BJ (cell line): ENCODE results near the gene DVL2. TPM values are rescaled to one million over a fixed set of nuclear protein-coding genes. Genes with fewer than 3 reads are reported as not detected.

Experiments
- CTCF ChIA-PET: fragments of 350-600 bp; formaldehyde crosslinking; extraction: SDS; loops from one replicate; lab custom pipeline; 2021; ENCODE audit warnings: antibody characterized with exemption, inconsistent platforms; lab: Yijun Ruan, JAX
- POLR2A ChIA-PET: fragments of 300-600 bp; sonication (Branson Sonifier 250); formaldehyde crosslinking; extraction: SDS; loops from one replicate; lab custom pipeline; 2021; ENCODE audit warnings: antibody characterized with exemption; lab: Charles Lee
- DNase-seq: peaks from one replicate; pipeline ENCODE4 v3.0.0-alpha.2; 2011; ENCODE audit warnings: low read depth
- H3K27me3 ChIP-seq: 2 replicates; pipeline ENCODE4 v1.6.0; 2011; ENCODE audit warnings: low read length; ENCODE audit not compliant: control insufficient read depth, insufficient read depth
- H3K36me3 ChIP-seq: 2 replicates; pipeline ENCODE4 v1.5.1; 2011; ENCODE audit warnings: low read length; ENCODE audit not compliant: control insufficient read depth, insufficient read depth
- H3K4me3 ChIP-seq: 2 replicates; pipeline ENCODE4 v1.5.1; 2011; ENCODE audit warnings: low read depth, mild to moderate bottlenecking, control low read depth, low read length
- CTCF ChIP-seq: IDR thresholded peaks from 2 replicates; pipeline ENCODE4 v1.5.1; 2011; ENCODE audit warnings: low read depth, mild to moderate bottlenecking, control low read depth, inconsistent platforms, low read length, moderate library complexity; ENCODE audit not compliant: insufficient read depth
- polyA plus RNA-seq: library from polyadenylated mRNA; depleted of rRNA; stranded (reverse); fragments of >200 nt; gene quantifications from 2 replicates; pipeline ENCODE4 v1.2.3, GENCODE V29; 2011

DVL2 gene
- polyA plus RNA-seq, 1 experiment: 5.0 TPM

DNA sequence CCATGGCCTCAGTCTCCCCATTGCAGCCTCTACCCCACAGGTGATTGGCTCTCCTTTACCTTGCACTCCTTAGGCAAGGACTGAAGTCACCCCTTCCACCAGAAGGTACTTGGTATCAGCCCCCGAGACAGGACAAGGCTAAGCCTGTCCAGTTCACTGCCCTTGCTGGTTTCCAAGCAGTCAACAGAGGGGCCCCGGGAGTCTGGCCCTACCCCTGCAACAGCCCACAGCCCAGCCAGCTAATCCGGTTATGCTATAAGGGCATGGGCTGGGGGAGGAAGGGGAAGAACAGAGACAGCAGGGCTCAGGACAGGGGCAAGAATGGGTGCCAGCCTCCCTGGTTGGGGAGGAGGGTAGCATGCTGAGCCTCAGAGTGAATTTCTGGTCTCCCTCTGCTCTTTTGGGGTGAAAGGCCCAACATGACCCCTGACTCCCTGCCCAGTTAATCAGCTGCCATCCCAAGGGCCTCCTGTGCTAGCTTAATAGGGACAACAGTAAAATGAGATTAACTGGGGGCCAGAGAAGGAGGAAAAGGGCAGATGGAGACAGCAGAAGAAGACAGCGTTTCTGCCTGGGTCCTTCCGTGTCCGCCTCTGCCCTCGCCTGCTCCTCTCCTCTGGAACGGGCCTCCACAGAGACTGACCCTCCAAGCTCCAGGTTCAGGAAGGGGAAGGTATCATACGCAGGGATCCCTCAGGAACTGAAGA, 25.4 kb downstream of the DVL2 start:
- Histone ChIP-seq H3K4me3 (no peak overlapping the region), H3K27me3 (no peaks in the 10 kb centered on the region), H3K36me3 (peaks cover 3% of the 10 kb centered on the region)
- DNase-seq: no peak
- CTCF ChIA-PET: interaction anchor here (1.0 to 1.5 kb wide), 2 partner anchors 88 to 163 kb away, joined by 3 read pairs; no protein-coding TSS in a partner anchor
- POLR2A ChIA-PET: no interaction called here
- no peak for TF ChIP-seq CTCF

GRCh38 chr17:7208027-7208571, 26.2 kb downstream of the DVL2 start:
- Histone ChIP-seq H3K36me3 (peaks cover 10% of the 10 kb centered on the region), H3K4me3 (no peak overlapping the region), H3K27me3 (no peaks in the 10 kb centered on the region)
- ChIA-PET POLR2A (no interaction called here), CTCF (interaction anchor here (1.0 to 1.5 kb wide), 2 partner anchors 88 to 162 kb away, joined by 3 read pairs; no protein-coding TSS in a partner anchor)
- TF ChIP-seq CTCF: no peak
- DNase-seq: no peak

GRCh38 chr17:7207120-7208001, 27.0 kb downstream of the DVL2 start:
- CTCF ChIA-PET: interaction anchor here (1.5 kb wide), 1 partner anchor 89 kb away, joined by 3 read pairs; no protein-coding TSS in a partner anchor
- POLR2A ChIA-PET: no interaction called here
- no peaks in the 10 kb centered on the region for H3K27me3 ChIP-seq
- no peak for TF ChIP-seq CTCF
- no peak overlapping the region for H3K4me3 ChIP-seq
- DNase-seq: no peak
- H3K36me3 ChIP-seq: peaks cover 13% of the 10 kb centered on the region

GRCh38 chr17:7205561-7205960, 28.8 kb downstream of the DVL2 start:
- Histone ChIP-seq H3K4me3 (peak overlapping the region; percentile 33), H3K36me3 (peaks cover 13% of the 10 kb centered on the region), H3K27me3 (no peaks in the 10 kb centered on the region)
- no peak for TF ChIP-seq CTCF
- ChIA-PET POLR2A (no interaction called here), CTCF (no interaction called here)
- no peak for DNase-seq
